Vagina (tissue), 2 donors: ENCODE results near the gene SSBP4.

Experiments
- CTCF ChIP-seq, 3 experiments: fragments of 450-650 bp in 2 of 3; fragments of 200-600 bp in 1 of 3; sonication (generic) in 1 of 3; IDR thresholded peaks; one replicate each; pipeline ENCODE4 v1.5.1; 2017 to 2019; ENCODE audit warnings: antibody characterized with exemption in 3 of 3, mild to moderate bottlenecking in 2 of 3, moderate library complexity in 2 of 3
- POLR2A ChIP-seq, 2 donors: fragments of 450-650 bp; IDR thresholded peaks; one replicate each; pipeline ENCODE4 v1.6.1; 2017; ENCODE audit warnings: antibody characterized with exemption in 2 of 2, mild to moderate bottlenecking in 2 of 2, moderate library complexity in 2 of 2

DNA sequence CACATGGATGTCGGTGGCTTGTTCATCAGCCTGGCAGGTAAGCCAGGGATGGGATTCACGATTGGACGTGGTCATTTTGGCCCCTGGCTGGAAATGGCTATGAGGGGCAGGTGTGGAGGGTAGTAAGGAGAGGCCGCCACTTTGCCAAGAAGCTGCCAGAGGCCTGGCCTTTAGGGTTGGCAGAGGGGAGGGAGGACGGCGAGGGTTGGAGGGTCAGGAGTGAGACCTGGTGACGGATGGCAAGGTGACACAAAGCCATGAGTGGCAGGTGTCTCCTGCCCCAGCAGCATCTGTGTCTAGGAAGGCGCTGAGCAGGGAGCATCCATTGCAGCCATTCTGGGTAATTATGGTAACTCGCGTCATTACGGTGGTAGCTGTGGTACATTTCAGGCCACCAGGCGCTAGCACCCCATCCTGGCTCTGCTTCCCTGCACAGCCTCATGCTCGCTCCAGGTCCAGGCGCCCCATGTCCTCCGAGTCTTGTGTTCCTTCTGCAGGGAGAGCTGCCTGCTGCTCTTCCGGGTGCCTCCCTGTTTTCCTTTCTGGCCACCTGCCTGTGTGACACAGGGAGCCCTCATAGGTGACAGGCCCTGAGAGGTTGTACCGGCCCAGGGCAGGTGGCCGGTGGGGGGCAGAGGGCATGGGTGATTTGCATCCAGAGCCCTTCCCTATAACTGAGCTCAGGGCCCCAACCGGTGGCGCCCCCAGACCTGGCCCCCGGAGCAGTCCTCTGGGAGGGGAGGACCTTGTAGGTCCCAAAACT, 4.2 kb downstream of the SSBP4 start:
- TF ChIP-seq CTCF (IDR thresholded peaks at IDR 0.05) (no peak), POLR2A (IDR thresholded peaks at IDR 0.05) (no peak)
